K562 (cell line): Measurements from ENCODE around the gene ADAP1.

Source experiments
- MTA1 ChIP-seq: fragments of 450-650 bp; IDR thresholded peaks from 2 replicates; pipeline ENCODE4 v1.6.1; 2017; ENCODE audit warnings: borderline replicate concordance
- POLR2A ChIP-seq: fragments of 450-650 bp; conservative IDR thresholded peaks from 2 replicates; pipeline ENCODE4 v1.6.1; 2016
- POLR2G ChIP-seq: fragments of 200-400 bp; formaldehyde crosslinking; IDR thresholded peaks from 2 replicates; pipeline ENCODE4 v1.6.1; 2017; ENCODE audit warnings: low read depth, mild to moderate bottlenecking, antibody characterized with exemption, low read length, moderate library complexity
- TRIM25 ChIP-seq: fragments of 450-650 bp; IDR thresholded peaks from 2 replicates; pipeline ENCODE4 v1.7.0; 2016; ENCODE audit warnings: borderline replicate concordance
- ZNF282 ChIP-seq: sonication (generic); formaldehyde crosslinking; IDR thresholded peaks from 2 replicates; pipeline ENCODE4 v1.8.1; 2023; ENCODE audit warnings: missing genetic modification reagents
- ZNF785 ChIP-seq: fragments of 250-450 bp; sonication (Bioruptor Pico); IDR thresholded peaks from 2 replicates; pipeline ENCODE4 v1.4.0; 2020; ENCODE audit warnings: mild to moderate bottlenecking
- TF ChIP-seq, protein P1 (sequence below): IDR thresholded peaks from 2 replicates; pipeline ENCODE4 v1.6.1; 2011; ENCODE audit warnings: borderline replicate concordance, low read depth, mild to moderate bottlenecking, moderate library complexity, low read length; ENCODE audit not compliant: insufficient read depth, poor library complexity, severe bottlenecking

DNA sequence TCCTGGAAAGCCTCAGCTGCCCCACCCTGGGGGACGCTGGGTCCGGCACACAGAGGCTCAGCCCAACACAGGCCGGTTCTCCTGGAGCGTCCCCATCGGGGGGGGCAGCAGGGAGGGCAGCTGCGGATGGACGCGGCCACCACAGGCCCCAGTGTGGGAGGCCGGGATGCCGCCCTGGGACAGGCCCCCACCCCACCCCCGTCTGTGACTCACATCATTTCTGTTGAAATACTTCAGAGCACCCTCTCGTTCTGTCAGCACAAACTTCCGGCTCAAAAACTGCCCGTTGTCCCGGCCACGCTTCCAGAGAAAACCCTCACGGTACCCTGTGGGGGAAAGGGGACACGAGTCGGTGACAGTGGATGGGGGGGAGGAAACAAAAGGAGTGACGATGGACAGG, 49.6 kb downstream of the ADAP1 start:
- TF ChIP-seq, protein P1, sequence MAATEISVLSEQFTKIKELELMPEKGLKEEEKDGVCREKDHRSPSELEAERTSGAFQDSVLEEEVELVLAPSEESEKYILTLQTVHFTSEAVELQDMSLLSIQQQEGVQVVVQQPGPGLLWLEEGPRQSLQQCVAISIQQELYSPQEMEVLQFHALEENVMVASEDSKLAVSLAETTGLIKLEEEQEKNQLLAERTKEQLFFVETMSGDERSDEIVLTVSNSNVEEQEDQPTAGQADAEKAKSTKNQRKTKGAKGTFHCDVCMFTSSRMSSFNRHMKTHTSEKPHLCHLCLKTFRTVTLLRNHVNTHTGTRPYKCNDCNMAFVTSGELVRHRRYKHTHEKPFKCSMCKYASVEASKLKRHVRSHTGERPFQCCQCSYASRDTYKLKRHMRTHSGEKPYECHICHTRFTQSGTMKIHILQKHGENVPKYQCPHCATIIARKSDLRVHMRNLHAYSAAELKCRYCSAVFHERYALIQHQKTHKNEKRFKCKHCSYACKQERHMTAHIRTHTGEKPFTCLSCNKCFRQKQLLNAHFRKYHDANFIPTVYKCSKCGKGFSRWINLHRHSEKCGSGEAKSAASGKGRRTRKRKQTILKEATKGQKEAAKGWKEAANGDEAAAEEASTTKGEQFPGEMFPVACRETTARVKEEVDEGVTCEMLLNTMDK = no peak
- TF ChIP-seq TRIM25 = no peak
- 0 out of 2 replicates have a peak, but pooled peaks have one; percentile 26 for TF ChIP-seq MTA1
- TF ChIP-seq ZNF282 (CRISPR knock-in tag) = no peak
- TF ChIP-seq POLR2A = no peak
- TF ChIP-seq POLR2G = peak; percentile 62
- TF ChIP-seq ZNF785 = no peak
